PC-3 (cell line): ENCODE data around the gene ATP13A4.

Experiments used
- CTCF ChIP-seq: fragments of 300-600 bp; sonication (generic); conservative IDR thresholded peaks from 2 replicates; pipeline ENCODE4 v1.5.1; 2017; ENCODE audit warnings: antibody characterized with exemption, low read depth, mild to moderate bottlenecking, low read length
- EZH2 ChIP-seq: fragments of 300-600 bp; sonication (generic); IDR thresholded peaks from one replicate; pipeline ENCODE4 v1.6.1; 2017; ENCODE audit warnings: antibody characterized with exemption, mild to moderate bottlenecking, low read length; ENCODE audit not compliant: unreplicated experiment

- no peak for TF ChIP-seq CTCF
- no peak for TF ChIP-seq EZH2
Measured at GRCh38 chr3:193357291-193357690, 197.4 kb downstream of the ATP13A4 start.
